Left lung (tissue), 10 donors: ENCODE results near the gene PGAP1. TPM values are rescaled to one million over a fixed set of nuclear protein-coding genes. Genes with fewer than 3 reads are reported as not detected.

Experiments used
- ATAC-seq: fragments of 200-7000 bp; cut with Tn5 transposase; one replicate; pipeline ENCODE4 v1.9.1; 2020; ENCODE audit warnings: moderate library complexity
- DNase-seq, 4 donors: peaks; one replicate each; pipeline ENCODE4 v3.0.0-alpha.2; 2013 to 2020
- H3K27ac ChIP-seq, 2 donors: fragments of 200-600 bp; sonication (generic) in 1 of 2; one replicate each; pipeline versions ENCODE4 v1.5.0 to v1.8.0; 2020 to 2021
- H3K27me3 ChIP-seq, 2 donors: fragments of 200-600 bp; sonication (generic) in 1 of 2; one replicate each; pipeline versions ENCODE4 v1.5.0 to v1.8.0; 2020 to 2021
- H3K36me3 ChIP-seq, 2 donors: fragments of 200-600 bp; sonication (generic) in 1 of 2; one replicate each; pipeline versions ENCODE4 v1.5.0 to v1.8.0; 2020 to 2021
- H3K4me1 ChIP-seq, 2 donors: fragments of 200-600 bp; one replicate each; pipeline ENCODE4 v1.8.0; 2021
- H3K4me3 ChIP-seq, 2 donors: fragments of 200-600 bp; sonication (generic) in 1 of 2; one replicate each; pipeline versions ENCODE4 v1.5.0 to v1.8.0; 2020 to 2021; ENCODE audit warnings: mild to moderate bottlenecking in 1 of 2
- H3K9me3 ChIP-seq, 2 donors: fragments of 200-600 bp; sonication (generic) in 1 of 2; one replicate each; pipeline versions ENCODE4 v1.5.0 to v1.8.0; 2020 to 2021
- intact Hi-C, 2 donors: fragments of 100-400 bp; cut with DNase I; formaldehyde crosslinking; loops; one replicate each; pipeline versions ENCODE4 v1.11.2 to v1.14.2; 2022
- polyA plus RNA-seq, 6 donors: library from polyadenylated mRNA; unstranded; fragments of 120-200 nt; gene quantifications; one replicate each; pipeline ENCODE4 v1.2.1, GENCODE V29; 2013; ENCODE audit not compliant: insufficient read length in 6 of 6
- total RNA-seq, 2 donors: library from RNA; stranded (reverse); fragmentation: NEBNext Ultra II Directional; extraction: Animal tissue kit (Norgen Biotek cat#: 25700); gene quantifications; one replicate each; pipeline ENCODE4 v1.2.1, GENCODE V29; 2021
- TF ChIP-seq, protein P1 (sequence below), 2 donors: fragments of 200-600 bp; sonication (generic) in 1 of 2; IDR thresholded peaks; one replicate each; pipeline versions ENCODE4 v1.5.0 to v1.8.0; 2021; ENCODE audit warnings: antibody characterized with exemption in 2 of 2
- donor health status: DM: no; HTN: yes; CAD: no.
- donor health status: DM: no; HTN: no; CAD: no.

The PGAP1 gene
- total and polyA plus RNA-seq, 8 donors = 12.1 to 34.6 (median 26.7) TPM

DNA sequence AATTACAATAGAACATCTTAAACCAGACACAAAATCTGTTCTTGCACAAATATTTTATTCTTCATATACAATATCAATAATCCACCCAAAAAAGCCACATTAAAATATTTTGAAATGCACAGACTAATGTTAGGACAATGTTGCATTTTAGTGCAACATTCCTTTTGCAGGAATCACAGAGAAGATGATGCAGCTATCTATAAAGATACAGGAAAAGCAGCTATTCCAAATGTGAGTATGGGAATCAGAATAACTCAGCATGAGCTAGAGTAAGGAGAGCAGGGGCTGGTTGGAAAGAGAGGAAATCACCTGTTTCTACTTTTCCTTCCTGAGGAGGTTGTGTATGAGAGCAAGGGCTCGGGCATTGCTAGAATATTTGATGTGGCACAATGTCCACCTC, 122.1 kb downstream of the PGAP1 start:
- H3K4me3 ChIP-seq = no peak overlapping the region
- DNase-seq (no peak), ATAC-seq (no peak)
- TF ChIP-seq, protein P1, sequence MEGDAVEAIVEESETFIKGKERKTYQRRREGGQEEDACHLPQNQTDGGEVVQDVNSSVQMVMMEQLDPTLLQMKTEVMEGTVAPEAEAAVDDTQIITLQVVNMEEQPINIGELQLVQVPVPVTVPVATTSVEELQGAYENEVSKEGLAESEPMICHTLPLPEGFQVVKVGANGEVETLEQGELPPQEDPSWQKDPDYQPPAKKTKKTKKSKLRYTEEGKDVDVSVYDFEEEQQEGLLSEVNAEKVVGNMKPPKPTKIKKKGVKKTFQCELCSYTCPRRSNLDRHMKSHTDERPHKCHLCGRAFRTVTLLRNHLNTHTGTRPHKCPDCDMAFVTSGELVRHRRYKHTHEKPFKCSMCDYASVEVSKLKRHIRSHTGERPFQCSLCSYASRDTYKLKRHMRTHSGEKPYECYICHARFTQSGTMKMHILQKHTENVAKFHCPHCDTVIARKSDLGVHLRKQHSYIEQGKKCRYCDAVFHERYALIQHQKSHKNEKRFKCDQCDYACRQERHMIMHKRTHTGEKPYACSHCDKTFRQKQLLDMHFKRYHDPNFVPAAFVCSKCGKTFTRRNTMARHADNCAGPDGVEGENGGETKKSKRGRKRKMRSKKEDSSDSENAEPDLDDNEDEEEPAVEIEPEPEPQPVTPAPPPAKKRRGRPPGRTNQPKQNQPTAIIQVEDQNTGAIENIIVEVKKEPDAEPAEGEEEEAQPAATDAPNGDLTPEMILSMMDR (IDR thresholded peaks at IDR 0.05) = no peak
- no peaks in the 10 kb centered on the region for H3K9me3 ChIP-seq
- no peaks in the 10 kb centered on the region for H3K36me3 ChIP-seq
- peaks cover 0 to 9% of the 10 kb centered on the region in 2 donors for H3K27me3 ChIP-seq
- H3K4me1 ChIP-seq = peaks cover 0 to 6% of the 10 kb centered on the region in 2 donors
- no peak overlapping the region for H3K27ac ChIP-seq
- intact Hi-C loops = no loop called here

DNA sequence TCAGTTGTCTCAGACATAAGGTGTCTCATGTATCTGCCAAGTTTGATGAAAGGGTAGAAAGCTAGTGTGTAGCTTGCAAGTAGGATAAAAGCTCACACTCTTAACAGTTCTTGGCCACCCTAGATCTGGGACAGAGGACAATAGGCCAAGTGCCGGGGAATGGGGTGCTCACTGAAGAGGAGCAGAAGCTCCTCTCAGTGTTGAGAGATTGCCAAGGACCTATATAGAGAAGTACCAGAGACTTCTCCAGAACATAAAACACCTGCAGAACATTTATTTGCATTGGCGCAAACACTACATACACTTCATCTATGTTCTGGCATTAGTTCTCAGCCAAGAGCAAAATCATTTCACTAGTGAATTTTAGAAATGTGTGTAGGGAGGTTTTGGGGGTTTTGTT, 124.1 kb downstream of the PGAP1 start:
- Histone ChIP-seq H3K27me3 (peaks cover 0 to 9% of the 10 kb centered on the region in 2 donors), H3K4me3 (no peak overlapping the region), H3K36me3 (no peaks in the 10 kb centered on the region), H3K9me3 (no peaks in the 10 kb centered on the region), H3K27ac (no peak overlapping the region), H3K4me1 (peaks cover 10 to 21% of the 10 kb centered on the region in 2 donors)
- no peak for DNase-seq
- intact Hi-C loops = no loop called here
- TF ChIP-seq, protein P1 (IDR thresholded peaks at IDR 0.05) = no peak
- ATAC-seq = no peak

DNA sequence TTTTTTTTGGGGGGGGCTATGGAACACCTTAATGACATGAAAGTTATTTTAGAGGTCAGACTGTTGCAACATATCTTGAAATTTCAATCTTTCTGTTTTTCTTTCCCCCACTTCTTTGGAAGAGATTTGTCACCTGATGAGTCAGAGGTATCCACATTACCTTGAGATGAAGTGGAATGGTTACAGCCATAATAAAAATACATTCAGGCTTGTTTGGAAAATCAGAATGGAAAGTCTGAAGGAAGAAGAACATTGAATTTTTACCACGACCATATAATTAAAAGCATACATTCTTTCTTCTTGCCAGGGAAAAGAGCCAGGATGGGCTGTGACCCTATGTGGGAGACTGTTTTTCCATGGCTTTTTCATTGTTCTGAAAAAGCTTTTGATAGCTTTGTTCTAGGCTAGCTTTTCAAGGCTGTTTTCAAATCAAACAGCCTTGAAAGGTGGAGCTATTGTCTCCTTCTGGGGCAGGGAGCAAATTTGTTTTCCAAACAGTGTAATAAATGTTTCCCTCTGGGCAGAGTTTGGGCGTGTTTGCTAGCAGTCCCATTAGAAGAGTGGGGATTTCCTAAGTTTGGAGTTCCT, 124.7 kb downstream of the PGAP1 start:
- Histone ChIP-seq H3K9me3 (no peaks in the 10 kb centered on the region), H3K4me1 (peaks cover 10 to 21% of the 10 kb centered on the region in 2 donors), H3K36me3 (peaks cover 0 to 6% of the 10 kb centered on the region in 2 donors), H3K27me3 (peaks cover 0 to 9% of the 10 kb centered on the region in 2 donors), H3K27ac (no peak overlapping the region), H3K4me3 (no peak overlapping the region)
- ATAC-seq = no peak
- TF ChIP-seq, protein P1 (IDR thresholded peaks at IDR 0.05) = no peak
- intact Hi-C loops = no loop called here
- DNase-seq = peak in 1 of 4 donors; percentile 1

DNA sequence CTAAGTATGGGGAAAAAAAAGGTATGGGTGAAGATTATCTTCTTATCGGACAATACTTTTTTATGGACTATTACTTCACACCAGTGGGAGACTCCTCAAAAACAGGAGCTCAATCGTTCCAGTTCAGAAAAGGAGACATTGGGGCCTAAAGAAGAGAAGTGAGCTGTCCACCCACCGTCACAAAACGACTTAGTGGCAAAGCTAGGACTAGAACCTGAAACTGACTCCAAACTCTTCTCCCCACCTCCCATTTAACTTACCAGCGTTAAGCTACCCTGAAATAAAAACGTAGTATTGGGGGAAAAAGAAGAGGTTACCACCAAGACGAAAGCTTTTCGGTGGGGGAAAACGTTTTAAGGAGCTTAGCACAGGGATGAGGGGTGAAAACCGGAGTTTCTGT, 127.5 kb downstream of the PGAP1 start:
- H3K27me3 ChIP-seq = peaks cover 0 to 9% of the 10 kb centered on the region in 2 donors
- TF ChIP-seq, protein P1 (IDR thresholded peaks at IDR 0.05) = no peak
- H3K4me3 ChIP-seq = peak overlapping the region; percentile 66 to 69
- peaks cover 10 to 21% of the 10 kb centered on the region in 2 donors for H3K4me1 ChIP-seq
- peak overlapping the region; percentile 60 to 62 for H3K27ac ChIP-seq
- peaks cover 0 to 34% of the 10 kb centered on the region in 2 donors for H3K36me3 ChIP-seq
- H3K9me3 ChIP-seq = no peaks in the 10 kb centered on the region
- peak; percentile 26 for ATAC-seq
- intact Hi-C loops = no loop called here
- peak in 2 of 4 donors; percentile 0 to 2 for DNase-seq

DNA sequence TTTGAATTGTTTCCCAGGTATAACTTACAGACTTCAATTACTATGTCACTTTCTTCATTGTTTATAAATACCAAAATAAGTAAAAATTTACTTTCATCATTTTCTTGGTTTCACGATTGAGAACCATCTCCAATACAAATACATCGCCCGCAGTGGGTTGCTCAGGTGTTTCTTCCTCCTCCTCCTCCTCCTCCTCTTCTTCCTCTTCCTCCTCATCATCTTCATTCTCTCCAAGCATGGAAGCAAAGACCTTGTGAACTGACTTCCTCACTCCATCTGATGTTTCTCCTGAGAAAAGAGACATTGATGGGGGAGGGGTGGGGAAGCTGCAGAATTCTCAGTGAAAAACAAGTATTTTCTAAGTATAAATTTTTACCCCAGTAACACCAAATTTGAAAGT, 133.6 kb downstream of the PGAP1 start:
- Histone ChIP-seq H3K9me3 (no peaks in the 10 kb centered on the region), H3K4me3 (no peak overlapping the region), H3K27me3 (no peaks in the 10 kb centered on the region), H3K36me3 (peaks cover 0 to 93% of the 10 kb centered on the region in 2 donors), H3K4me1 (peaks cover 2 to 3% of the 10 kb centered on the region in 2 donors), H3K27ac (no peak overlapping the region)
- DNase-seq (no peak), ATAC-seq (no peak)
- TF ChIP-seq, protein P1 (IDR thresholded peaks at IDR 0.05) = no peak
- intact Hi-C loops = no loop called here
